IMR-90 (cell line): ENCODE measurements around the gene TMSB10. TPM values are rescaled to one million over a fixed set of nuclear protein-coding genes. Genes with fewer than 3 reads are reported as not detected.

Experiments used
- ATAC-seq: fragments of 200-7000 bp; cut with Tn5 transposase; 2 replicates; pipeline ENCODE4 v1.9.1; 2020; ENCODE audit warnings: low read depth, mild to moderate bottlenecking, moderate library complexity
- BruUV-seq: library from RNA; stranded (reverse); fragments of 400-500 nt; replicated peaks from 2 replicates; lab custom pipeline; 2021; lab: Mats Ljungman, UMichigan
- CTCF ChIA-PET: fragments of 300-600 bp; formaldehyde crosslinking; extraction: SDS; loops from one replicate; lab custom pipeline; 2021; ENCODE audit warnings: antibody characterized with exemption; lab: Yijun Ruan, JAX
- POLR2A ChIA-PET: fragments of 300-600 bp; sonication (Branson Sonifier 250); formaldehyde crosslinking; loops from one replicate; lab custom pipeline; 2022; ENCODE audit warnings: antibody characterized with exemption; ENCODE audit not compliant: unreplicated experiment; lab: Charles Lee
- DNase-seq: peaks from one replicate; pipeline ENCODE4 v3.0.0; 2013
- H2AFZ ChIP-seq: replicated peaks from 2 replicates; pipeline ENCODE3; 2013; ENCODE audit warnings: low read length, mild to moderate bottlenecking; ENCODE audit not compliant: poor library complexity
- H2AK5ac ChIP-seq: 2 replicates; pipeline ENCODE4 v1.6.1; 2013; ENCODE audit warnings: low read depth, low read length, inconsistent platforms
- H2AK9ac ChIP-seq: replicated peaks from 2 replicates; pipeline ENCODE3; 2013; ENCODE audit warnings: mild to moderate bottlenecking, low read depth, low read length, moderate library complexity; ENCODE audit not compliant: poor library complexity
- H2BK120ac ChIP-seq: 2 replicates; pipeline ENCODE4 v1.6.1; 2013; ENCODE audit warnings: low read depth, low read length, inconsistent platforms
- H2BK15ac ChIP-seq: 3 replicates; pipeline ENCODE4 v1.6.1; 2013; ENCODE audit warnings: low read depth, low read length, inconsistent platforms
- H2BK20ac ChIP-seq: 2 replicates; pipeline ENCODE4 v1.6.1; 2013; ENCODE audit warnings: low read depth, mild to moderate bottlenecking, inconsistent platforms, low read length, moderate library complexity
- H2BK5ac ChIP-seq: 2 replicates; pipeline ENCODE4 v1.6.1; 2013; ENCODE audit warnings: mild to moderate bottlenecking, low read depth, low read length, inconsistent platforms; ENCODE audit not compliant: poor library complexity, severe bottlenecking
- H3K14ac ChIP-seq: replicated peaks from 2 replicates; pipeline ENCODE4 v1.6.1; 2013; ENCODE audit warnings: low read depth, low read length, inconsistent platforms
- H3K18ac ChIP-seq: 2 replicates; pipeline ENCODE4 v1.6.1; 2013; ENCODE audit warnings: low read depth, low read length, control low read depth
- H3K23ac ChIP-seq: 2 replicates; pipeline ENCODE4 v1.6.1; 2013; ENCODE audit warnings: low read depth, low read length, inconsistent platforms
- H3K27ac ChIP-seq: 2 replicates; pipeline ENCODE4 v1.5.1; 2013; ENCODE audit warnings: mild to moderate bottlenecking, control low read depth, low read length; ENCODE audit not compliant: insufficient read depth
- H3K27me3 ChIP-seq: 2 replicates; pipeline ENCODE4 v1.6.1; 2013; ENCODE audit warnings: low read length; ENCODE audit not compliant: control insufficient read depth, insufficient read depth
- H3K36me3 ChIP-seq: 2 replicates; pipeline ENCODE4 v1.6.1; 2013; ENCODE audit warnings: low read length, mixed read lengths; ENCODE audit not compliant: control insufficient read depth, insufficient read depth
- H3K4ac ChIP-seq: 2 replicates; pipeline ENCODE4 v1.6.1; 2013; ENCODE audit warnings: low read depth, low read length, inconsistent platforms
- H3K4me1 ChIP-seq: 2 replicates; pipeline ENCODE4 v1.6.1; 2013; ENCODE audit warnings: low read length, mixed read lengths; ENCODE audit not compliant: control insufficient read depth, insufficient read depth
- H3K4me2 ChIP-seq: 2 replicates; pipeline ENCODE4 v1.6.1; 2013; ENCODE audit warnings: low read depth, mild to moderate bottlenecking, control low read depth, low read length, moderate library complexity
- H3K4me3 ChIP-seq: 2 replicates; pipeline ENCODE4 v1.5.1; 2013; ENCODE audit warnings: low read depth, mild to moderate bottlenecking, control low read depth, low read length, moderate library complexity; ENCODE audit not compliant: insufficient read depth
- H3K56ac ChIP-seq: 2 replicates; pipeline ENCODE4 v1.6.1; 2013; ENCODE audit warnings: low read length, inconsistent platforms; ENCODE audit not compliant: insufficient read depth; ENCODE audit errors: extremely low read depth
- H3K79me1 ChIP-seq, 2 experiments: 2 replicates each; pipeline ENCODE4 v1.6.1; 2013; ENCODE audit warnings: low read length in 2 of 2, inconsistent platforms in 1 of 2, low read depth in 1 of 2
- H3K9ac ChIP-seq: 2 replicates; pipeline ENCODE4 v1.6.1; 2013; ENCODE audit warnings: low read depth, low read length, control low read depth
- H3K9me1 ChIP-seq: 2 replicates; pipeline ENCODE4 v1.6.1; 2013; ENCODE audit warnings: low read length, inconsistent platforms; ENCODE audit not compliant: insufficient read depth
- H3K9me3 ChIP-seq: 2 replicates; pipeline ENCODE4 v1.6.1; 2013; ENCODE audit warnings: low read length; ENCODE audit not compliant: control insufficient read depth, insufficient read depth
- H4K20me1 ChIP-seq: 2 replicates; pipeline ENCODE4 v1.6.1; 2013; ENCODE audit warnings: low read length, inconsistent platforms; ENCODE audit not compliant: insufficient read depth
- H4K5ac ChIP-seq: 2 replicates; pipeline ENCODE4 v1.6.1; 2013; ENCODE audit warnings: mild to moderate bottlenecking, low read depth, low read length, control low read depth
- H4K8ac ChIP-seq, 2 experiments: 2 replicates each; pipeline ENCODE4 v1.6.1; 2013; ENCODE audit warnings: low read depth in 2 of 2, low read length in 2 of 2, control low read depth in 1 of 2, inconsistent platforms in 1 of 2
- H4K91ac ChIP-seq: 2 replicates; pipeline ENCODE4 v1.6.1; 2013; ENCODE audit warnings: low read depth, low read length, inconsistent platforms; ENCODE audit not compliant: insufficient read depth
- BHLHE40 ChIP-seq: fragments of 150-350 bp; IDR thresholded peaks from 2 replicates; pipeline ENCODE4 v1.6.1; 2016; ENCODE audit warnings: mild to moderate bottlenecking, low read depth, low read length
- RAD21 ChIP-seq: IDR thresholded peaks from 2 replicates; pipeline ENCODE4 v1.6.1; 2012; ENCODE audit warnings: low read length, improper control_type of control experiment
- WGBS, 2 experiments: methylation state at CpG; one replicate each; pipeline versions ENCODE4 v1.1.5 to v1.1.7; 2013; ENCODE audit warnings: missing lambda C conversion rate in 2 of 2; ENCODE audit not compliant: insufficient read length in 1 of 2; ENCODE audit errors: extremely low coverage in 2 of 2; 5-methylcytosine and 5-hydroxymethylcytosine counted together
- dilution Hi-C: fragments of 300-500 bp; cut with HindIII; formaldehyde crosslinking; loops from one replicate; pipeline ENCODE4 v1.14.3; 2018; ENCODE audit warnings: low sequenced_read_pairs; ENCODE audit not compliant: unreplicated experiment
- in situ Hi-C: fragments of 300-500 bp; cut with MboI; formaldehyde crosslinking; loops from 3 replicates; pipeline ENCODE4 v1.14.3; 2019; ENCODE audit warnings: low sequenced_read_pairs, inconsistent platforms, mixed read lengths
- intact Hi-C: fragments of 100-400 bp; cut with micrococcal nuclease; formaldehyde crosslinking; loops from 2 replicates; pipeline ENCODE4 v1.10.0; 2022
- polyA plus RNA-seq, 3 experiments: library from polyadenylated mRNA; depleted of rRNA; stranded (reverse); fragments of >200 nt; gene quantifications; 2 replicates each; pipeline ENCODE4 v1.2.3, GENCODE V29; 2012; ENCODE audit warnings: low replicate concordance in 1 of 3
- total RNA-seq: library from RNA; depleted of rRNA; stranded (reverse); fragments of >200 nt; gene quantifications from 2 replicates; pipeline ENCODE4 v1.2.3, GENCODE V29; 2012

TMSB10 gene
- total and polyA plus RNA-seq, 2 of the 4 experiments (the other 2 are of a cell fraction): 3,620 to 5,527 TPM

- BruUV-seq: no TSS peak
- Histone ChIP-seq H2AK9ac (no peak overlapping the region), H4K91ac (no peak overlapping the region), H3K79me1 (peaks cover 11 to 26% of the 10 kb centered on the region in 2 experiments; a peak in 3 of 4 replicates), H3K4me3 (no peak overlapping the region), H4K20me1 (peaks cover 12% of the 10 kb centered on the region), H3K4ac (no peak overlapping the region), H4K5ac (no peak overlapping the region), H3K4me1 (peaks cover 10% of the 10 kb centered on the region), H3K9me1 (no peaks in the 10 kb centered on the region), H3K9me3 (no peaks in the 10 kb centered on the region), H3K4me2 (no peak overlapping the region), H3K18ac (no peak overlapping the region), H3K27ac (no peak overlapping the region), H2AK5ac (no peak overlapping the region), H2BK120ac (no peak overlapping the region), H2BK20ac (no peak overlapping the region), H2AFZ (no peak overlapping the region), H4K8ac (no peak overlapping the region), H3K14ac (0 out of 2 replicates have a peak overlapping the region, but pooled peaks have one; percentile 10), H2BK5ac (no peak overlapping the region), H3K56ac (no peak overlapping the region), H3K9ac (no peak overlapping the region), H3K27me3 (no peaks in the 10 kb centered on the region), H3K23ac (no peak overlapping the region), H2BK15ac (peak overlapping the region; percentile 57; the same call in 1 of the 3 replicates), H3K36me3 (peaks cover 6% of the 10 kb centered on the region)
- TF ChIP-seq RAD21: no peak
- peak; percentile 46 for TF ChIP-seq BHLHE40
- DNase-seq: peak; percentile 77
- ChIA-PET CTCF (interaction anchor here (0.6 kb wide), 1 partner anchor 76 kb away, joined by 4 read pairs; no protein-coding TSS in a partner anchor), POLR2A (no interaction called here)
- in situ Hi-C loops (no loop called here), dilution Hi-C loops (no loop called here), intact Hi-C loops (no loop called here)
- WGBS, 2 experiments: 100% methylated on average over 1 of the region's 2 CpGs; no CpG with 5 or more reads in 1 of the 2 experiments
- no peak for ATAC-seq
These were observed 3.8 kb upstream of the TMSB10 start for GRCh38 chr2:84901593-84902120.
